ENCODE results near the gene ACOXL. TPM values are rescaled to one million over a fixed set of nuclear protein-coding genes. Genes with fewer than 3 reads are reported as not detected.

The ACOXL gene
- total RNA-seq, 4 donors from 2014 or later: 0.55 to 5.2 (median 1.1) TPM; not detected in 1

- no peak overlapping the region for H3K27ac ChIP-seq
- TF ChIP-seq EP300 (IDR thresholded peaks at IDR 0.05; ENCODE audit: low read depth): no peak
- TF ChIP-seq POLR2A (IDR thresholded peaks at IDR 0.05): no peak
- TF ChIP-seq CTCF (IDR thresholded peaks at IDR 0.05): no peak
- TF ChIP-seq POLR2AphosphoS5 (IDR thresholded peaks at IDR 0.05): no peak
- peaks cover 0 to 4% (median 0%) of the 10 kb centered on the region in 4 donors for H3K4me1 ChIP-seq
- no peak overlapping the region for H3K4me3 ChIP-seq
- no peak for DNase-seq
- peaks cover 6 to 10% of the 10 kb centered on the region in 2 donors for H3K9me3 ChIP-seq
- in situ Hi-C loops (cut with MboI; ENCODE audit: low pct_ligation_motif_present in 1 of 4, low pct_unique_long_range_greater_than_20kb in 1 of 4, low sequenced_read_pairs in 3 of 4): no loop called here
- intact Hi-C loops (cut with DNase I; ENCODE audit: low total_unique reads): no loop called here
- H3K27me3 ChIP-seq: no peaks in the 10 kb centered on the region
- no peaks in the 10 kb centered on the region for H3K36me3 ChIP-seq
- 84 to 87% methylated on average over 6 of the region's 6 CpGs for WGBS, 2 donors (ENCODE audit: low coverage in 1 of 2)
These were observed 96.0 kb downstream of the ACOXL start for GRCh38 chr2:110828330-110828729.

- no peak for DNase-seq
- Histone ChIP-seq H3K27ac (no peak overlapping the region), H3K36me3 (no peaks in the 10 kb centered on the region), H3K27me3 (no peaks in the 10 kb centered on the region), H3K4me3 (no peak overlapping the region), H3K9me3 (peaks cover 0 to under 1% of the 10 kb centered on the region in 2 donors), H3K4me1 (peaks cover 0 to 4% (median 0%) of the 10 kb centered on the region in 4 donors)
- intact Hi-C loops (cut with DNase I; ENCODE audit: low total_unique reads): no loop called here
- WGBS, 2 donors (ENCODE audit: low coverage in 1 of 2): 85% methylated on average over 6 of the region's 6 CpGs; no CpG with 5 or more reads in 1 of the 2 donors
- TF ChIP-seq POLR2AphosphoS5 (IDR thresholded peaks at IDR 0.05): no peak
- TF ChIP-seq CTCF (IDR thresholded peaks at IDR 0.05): no peak
- no peak for TF ChIP-seq EP300 (IDR thresholded peaks at IDR 0.05; ENCODE audit: low read depth)
- TF ChIP-seq POLR2A (IDR thresholded peaks at IDR 0.05): no peak
- in situ Hi-C loops (cut with MboI; ENCODE audit: low pct_ligation_motif_present in 1 of 4, low pct_unique_long_range_greater_than_20kb in 1 of 4, low sequenced_read_pairs in 3 of 4): no loop called here
These were observed 97.2 kb downstream of the ACOXL start for GRCh38 chr2:110829413-110830146.

- intact Hi-C loops (cut with DNase I; ENCODE audit: low total_unique reads): no loop called here
- Histone ChIP-seq H3K36me3 (no peaks in the 10 kb centered on the region), H3K27me3 (no peaks in the 10 kb centered on the region), H3K4me3 (no peak overlapping the region), H3K4me1 (peaks cover 0 to 4% (median 0%) of the 10 kb centered on the region in 4 donors), H3K9me3 (no peaks in the 10 kb centered on the region), H3K27ac (no peak overlapping the region)
- in situ Hi-C loops (cut with MboI; ENCODE audit: low pct_ligation_motif_present in 1 of 4, low pct_unique_long_range_greater_than_20kb in 1 of 4, low sequenced_read_pairs in 3 of 4): no loop called here
- WGBS, 2 donors (ENCODE audit: low coverage in 1 of 2): 83 to 85% methylated on average over 1 of the region's 1 CpG
- DNase-seq: no peak
- TF ChIP-seq EP300 (IDR thresholded peaks at IDR 0.05; ENCODE audit: low read depth) (no peak), POLR2A (IDR thresholded peaks at IDR 0.05) (no peak), CTCF (IDR thresholded peaks at IDR 0.05) (no peak), POLR2AphosphoS5 (IDR thresholded peaks at IDR 0.05) (no peak)
These were observed 100.4 kb downstream of the ACOXL start for GRCh38 chr2:110832740-110833139.

- H3K27ac ChIP-seq: no peak overlapping the region
- no peaks in the 10 kb centered on the region for H3K36me3 ChIP-seq
- no peak for DNase-seq
- no peaks in the 10 kb centered on the region for H3K9me3 ChIP-seq
- H3K27me3 ChIP-seq: no peaks in the 10 kb centered on the region
- WGBS, 2 donors (ENCODE audit: low coverage in 1 of 2): 71 to 76% methylated on average over 1 to 7 of the region's 7 CpGs
- H3K4me3 ChIP-seq: no peak overlapping the region
- TF ChIP-seq POLR2AphosphoS5 (IDR thresholded peaks at IDR 0.05) (no peak), EP300 (IDR thresholded peaks at IDR 0.05; ENCODE audit: low read depth) (no peak), CTCF (IDR thresholded peaks at IDR 0.05) (no peak), POLR2A (IDR thresholded peaks at IDR 0.05) (no peak)
- in situ Hi-C loops (cut with MboI; ENCODE audit: low pct_ligation_motif_present in 1 of 4, low pct_unique_long_range_greater_than_20kb in 1 of 4, low sequenced_read_pairs in 3 of 4) (no loop called here), intact Hi-C loops (cut with DNase I; ENCODE audit: low total_unique reads) (no loop called here)
- H3K4me1 ChIP-seq: peaks cover 0 to 9% (median 0%) of the 10 kb centered on the region in 4 donors
These were observed 101.9 kb downstream of the ACOXL start for GRCh38 chr2:110834134-110834827.

All from transverse colon (tissue), 4 donors.